Neuronal stem cell (in vitro differentiated cells): ENCODE measurements around the gene PIAS2.
A peak's percentile ranks its signal among the peaks of the same experiment; 100 is the strongest.

ENCODE experiments used
- DNase-seq: peaks from one replicate; pipeline ENCODE4 v3.0.0-alpha.2; 2013; ENCODE audit warnings: low spot score
- H2AFZ ChIP-seq: one replicate; pipeline ENCODE4 v1.6.1; 2013; ENCODE audit warnings: mild to moderate bottlenecking, low read length, inconsistent platforms
- H2AK5ac ChIP-seq: 2 replicates; pipeline ENCODE4 v1.6.1; 2013; ENCODE audit warnings: low read depth, mild to moderate bottlenecking, inconsistent platforms, low read length, moderate library complexity, mixed read lengths
- H2BK120ac ChIP-seq: 2 replicates; pipeline ENCODE4 v1.6.1; 2013; ENCODE audit warnings: low read depth, mild to moderate bottlenecking, inconsistent platforms, low read length, moderate library complexity, mixed read lengths
- H2BK12ac ChIP-seq: one replicate; pipeline ENCODE4 v1.6.1; 2013; ENCODE audit warnings: low read length, inconsistent platforms
- H2BK15ac ChIP-seq: 2 replicates; pipeline ENCODE4 v1.6.1; 2013; ENCODE audit warnings: mild to moderate bottlenecking, low read length, inconsistent platforms, mixed read lengths
- H2BK5ac ChIP-seq: one replicate; pipeline ENCODE4 v1.6.1; 2013; ENCODE audit warnings: inconsistent platforms, mild to moderate bottlenecking, low read length, moderate library complexity
- H3K14ac ChIP-seq: one replicate; pipeline ENCODE4 v1.6.1; 2013; ENCODE audit warnings: low read length, inconsistent platforms
- H3K18ac ChIP-seq: 2 replicates; pipeline ENCODE4 v1.6.1; 2013; ENCODE audit warnings: low read length, inconsistent platforms
- H3K23ac ChIP-seq: 2 replicates; pipeline ENCODE4 v1.6.1; 2013; ENCODE audit warnings: low read depth, mild to moderate bottlenecking, mixed read lengths, low read length, inconsistent platforms; ENCODE audit not compliant: poor library complexity
- H3K27ac ChIP-seq: replicated peaks from 3 replicates; pipeline ENCODE4 v1.5.1; 2013; ENCODE audit warnings: low read length, inconsistent platforms
- H3K27me3 ChIP-seq, 3 experiments: 2 replicates each; pipeline ENCODE4 v1.6.1; 2013; ENCODE audit warnings: low read length in 3 of 3, mild to moderate bottlenecking in 2 of 3, inconsistent platforms in 1 of 3, low read depth in 1 of 3, mixed read lengths in 1 of 3, moderate library complexity in 1 of 3; ENCODE audit not compliant: control insufficient read depth in 3 of 3, insufficient read depth in 3 of 3
- H3K36me3 ChIP-seq, 2 donors: replicated peaks in 1 of 2; 2 replicates each; pipeline ENCODE4 v1.6.1; 2013; ENCODE audit warnings: low read length in 2 of 2; ENCODE audit not compliant: control insufficient read depth in 2 of 2, insufficient read depth in 2 of 2
- H3K4ac ChIP-seq: 2 replicates; pipeline ENCODE4 v1.6.1; 2013; ENCODE audit warnings: inconsistent platforms, mild to moderate bottlenecking, low read length, moderate library complexity
- H3K4me1 ChIP-seq, 2 donors: 1 replicate in 1 of 2; 2 replicates in 1 of 2; pipeline ENCODE4 v1.6.1; 2013; ENCODE audit warnings: low read length in 2 of 2, low read depth in 1 of 2; ENCODE audit not compliant: control insufficient read depth in 2 of 2, insufficient read depth in 1 of 2
- H3K4me2 ChIP-seq: one replicate; pipeline ENCODE4 v1.6.1; 2013; ENCODE audit warnings: mild to moderate bottlenecking, low read length, inconsistent platforms; ENCODE audit not compliant: insufficient read depth, poor library complexity, severe bottlenecking
- H3K4me3 ChIP-seq, 2 donors: 2 replicates each; pipeline ENCODE4 v1.5.1; 2013; ENCODE audit warnings: low read length in 2 of 2, mild to moderate bottlenecking in 2 of 2, inconsistent platforms in 1 of 2, moderate library complexity in 1 of 2
- H3K79me1 ChIP-seq: one replicate; pipeline ENCODE4 v1.6.1; 2013; ENCODE audit warnings: low read depth, mild to moderate bottlenecking, inconsistent platforms, low read length, moderate library complexity
- H3K9ac ChIP-seq: one replicate; pipeline ENCODE4 v1.6.1; 2013; ENCODE audit warnings: mild to moderate bottlenecking, low read depth, low read length, inconsistent platforms; ENCODE audit not compliant: poor library complexity
- H3K9me3 ChIP-seq, 2 donors: replicated peaks in 1 of 2; 2 replicates each; pipeline versions ENCODE3 to v1.6.1; 2013; ENCODE audit warnings: low read length in 2 of 2, mild to moderate bottlenecking in 2 of 2, inconsistent platforms in 1 of 2, low read depth in 1 of 2, mixed read lengths in 1 of 2, moderate library complexity in 1 of 2; ENCODE audit not compliant: control insufficient read depth in 2 of 2, insufficient read depth in 1 of 2
- H4K8ac ChIP-seq: one replicate; pipeline ENCODE4 v1.6.1; 2013; ENCODE audit warnings: low read depth, mild to moderate bottlenecking, inconsistent platforms, low read length, moderate library complexity
- H4K91ac ChIP-seq: one replicate; pipeline ENCODE4 v1.6.1; 2013; ENCODE audit warnings: low read length, low read depth, mild to moderate bottlenecking, inconsistent platforms; ENCODE audit not compliant: poor library complexity
- WGBS, 2 donors: extraction: QIAGEN DNeasy Blood & Tissue Kit; methylation state at CpG; one replicate each; pipeline ENCODE4 v1.1.7; 2013; ENCODE audit warnings: missing lambda C conversion rate in 2 of 2, mixed read lengths in 1 of 2; ENCODE audit not compliant: insufficient read length in 2 of 2, insufficient replicate concordance in 1 of 2; ENCODE audit errors: extremely low coverage in 2 of 2; 5-methylcytosine and 5-hydroxymethylcytosine counted together

PIAS2 gene

DNA sequence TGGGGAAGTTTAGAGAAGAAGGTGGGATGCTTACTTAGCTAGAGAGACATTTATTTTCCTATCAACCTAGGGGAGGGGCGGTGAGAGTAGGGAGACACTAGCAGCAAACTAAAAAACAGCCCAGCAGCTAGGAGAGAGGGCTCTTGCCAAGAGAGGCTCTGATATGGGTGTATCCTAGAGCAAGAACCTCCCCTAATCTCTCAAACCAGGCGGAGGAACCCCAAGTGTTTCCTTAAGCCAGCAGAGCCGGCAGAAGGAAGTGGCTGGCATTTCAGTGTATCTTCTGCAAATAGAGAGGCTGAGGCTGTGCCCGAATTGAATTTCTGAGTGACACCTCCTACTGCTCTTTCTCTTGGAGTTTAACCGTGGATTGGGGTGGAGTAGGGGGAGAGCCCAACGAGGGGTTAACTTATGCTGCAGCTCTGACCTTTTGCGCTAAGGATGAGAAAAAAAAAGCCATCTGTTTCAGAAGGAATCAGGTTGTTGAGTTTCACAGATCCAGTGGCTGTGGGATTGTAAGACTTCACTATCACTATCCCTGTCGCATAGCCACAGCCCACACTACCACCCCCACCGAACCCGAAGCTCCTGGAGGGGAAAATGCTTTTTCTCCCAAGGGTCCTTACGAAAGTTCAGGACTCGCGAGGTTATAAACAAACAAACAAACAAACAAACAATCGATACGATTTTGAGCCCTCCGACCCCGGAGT, 161.8 kb downstream of the PIAS2 start:
- H4K8ac ChIP-seq = no peak overlapping the region
- no peak overlapping the region for H3K23ac ChIP-seq
- peaks cover 7 to 85% (median 47%) of the 10 kb centered on the region in 3 experiments for H3K27me3 ChIP-seq
- no peak overlapping the region for H3K14ac ChIP-seq
- H3K36me3 ChIP-seq = no peaks in the 10 kb centered on the region
- H2AFZ ChIP-seq = no peak overlapping the region
- WGBS, 2 donors = no CpG with 5 or more reads among the region's 17 CpGs
- no peak overlapping the region for H4K91ac ChIP-seq
- peak; percentile 8 for DNase-seq
- no peak overlapping the region for H3K4ac ChIP-seq
- H2BK120ac ChIP-seq = no peak overlapping the region
- H3K79me1 ChIP-seq = no peaks in the 10 kb centered on the region
- no peak overlapping the region for H3K18ac ChIP-seq
- no peak overlapping the region for H3K27ac ChIP-seq
- no peak overlapping the region for H2BK12ac ChIP-seq
- H3K4me3 ChIP-seq = peak overlapping the region in 1 of 2 donors; percentile 9
- H3K9me3 ChIP-seq = no peaks in the 10 kb centered on the region
- H3K4me1 ChIP-seq = peaks cover 6 to 7% of the 10 kb centered on the region in 2 donors
- no peak overlapping the region for H2BK5ac ChIP-seq
- no peak overlapping the region for H3K9ac ChIP-seq
- no peak overlapping the region for H3K4me2 ChIP-seq
- H2AK5ac ChIP-seq = no peak overlapping the region
- H2BK15ac ChIP-seq = no peak overlapping the region

- no peak overlapping the region for H4K8ac ChIP-seq
- no peak for DNase-seq
- no peak overlapping the region for H3K14ac ChIP-seq
- H3K4me3 ChIP-seq = no peak overlapping the region
- no peak overlapping the region for H2BK12ac ChIP-seq
- no peaks in the 10 kb centered on the region for H3K9me3 ChIP-seq
- H3K18ac ChIP-seq = no peak overlapping the region
- WGBS, 2 donors = no CpG with 5 or more reads among the region's 13 CpGs
- H3K4me2 ChIP-seq = no peak overlapping the region
- H2BK120ac ChIP-seq = no peak overlapping the region
- no peak overlapping the region for H3K27ac ChIP-seq
- no peaks in the 10 kb centered on the region for H3K36me3 ChIP-seq
- H3K4me1 ChIP-seq = peaks cover 6 to 7% of the 10 kb centered on the region in 2 donors
- H2AK5ac ChIP-seq = no peak overlapping the region
- peaks cover 7 to 82% (median 44%) of the 10 kb centered on the region in 3 experiments for H3K27me3 ChIP-seq
- H4K91ac ChIP-seq = no peak overlapping the region
- no peak overlapping the region for H3K9ac ChIP-seq
- H3K23ac ChIP-seq = peak overlapping the region; percentile 13
- no peak overlapping the region for H2BK5ac ChIP-seq
- no peaks in the 10 kb centered on the region for H3K79me1 ChIP-seq
- no peak overlapping the region for H2BK15ac ChIP-seq
- no peak overlapping the region for H2AFZ ChIP-seq
- no peak overlapping the region for H3K4ac ChIP-seq
These were observed 162.5 kb downstream of the PIAS2 start for GRCh38 chr18:46754661-46755292.

GRCh38 chr18:46754188-46754587, 163.1 kb downstream of the PIAS2 start:
- H2BK15ac ChIP-seq = no peak overlapping the region
- H3K23ac ChIP-seq = no peak overlapping the region
- no peak overlapping the region for H2AFZ ChIP-seq
- no peak overlapping the region for H2BK12ac ChIP-seq
- no peak for DNase-seq
- no CpG with 5 or more reads among the region's 3 CpGs for WGBS, 2 donors
- H3K27ac ChIP-seq = no peak overlapping the region
- no peak overlapping the region for H2BK5ac ChIP-seq
- no peak overlapping the region for H3K9ac ChIP-seq
- no peak overlapping the region for H3K18ac ChIP-seq
- no peak overlapping the region for H2AK5ac ChIP-seq
- no peaks in the 10 kb centered on the region for H3K79me1 ChIP-seq
- H3K4me1 ChIP-seq = peaks cover 6 to 7% of the 10 kb centered on the region in 2 donors
- H2BK120ac ChIP-seq = no peak overlapping the region
- no peak overlapping the region for H3K14ac ChIP-seq
- peaks cover 7 to 77% (median 41%) of the 10 kb centered on the region in 3 experiments for H3K27me3 ChIP-seq
- H3K4me2 ChIP-seq = no peak overlapping the region
- no peak overlapping the region for H3K4ac ChIP-seq
- no peaks in the 10 kb centered on the region for H3K36me3 ChIP-seq
- no peak overlapping the region for H4K91ac ChIP-seq
- H3K9me3 ChIP-seq = no peaks in the 10 kb centered on the region
- H3K4me3 ChIP-seq = no peak overlapping the region
- no peak overlapping the region for H4K8ac ChIP-seq
